H9 (cell line): ENCODE results near the gene PDE2A. TPM values are rescaled to one million over a fixed set of nuclear protein-coding genes. Genes with fewer than 3 reads are reported as not detected.

Source experiments
- DNase-seq: peaks from one replicate; pipeline ENCODE4 v3.0.0-alpha.2; 2017
- H2AFZ ChIP-seq: one replicate; pipeline ENCODE4 v1.6.1; 2013; ENCODE audit warnings: mild to moderate bottlenecking, low read length, control low read depth, moderate library complexity
- H2AK5ac ChIP-seq: 2 replicates; pipeline ENCODE4 v1.6.1; 2013; ENCODE audit warnings: low read length, control low read depth, mixed read lengths; ENCODE audit not compliant: insufficient read length
- H2BK120ac ChIP-seq: one replicate; pipeline ENCODE4 v1.6.1; 2013; ENCODE audit warnings: low read depth, mild to moderate bottlenecking, low read length, control low read depth, inconsistent platforms; ENCODE audit not compliant: poor library complexity, severe bottlenecking
- H2BK12ac ChIP-seq: 2 replicates; pipeline ENCODE4 v1.6.1; 2013; ENCODE audit warnings: low read length, control low read depth, mixed read lengths, low read depth; ENCODE audit not compliant: insufficient read length
- H2BK15ac ChIP-seq: 2 replicates; pipeline ENCODE4 v1.6.1; 2013; ENCODE audit warnings: low read depth, low read length, control low read depth
- H2BK20ac ChIP-seq: one replicate; pipeline ENCODE4 v1.6.1; 2013; ENCODE audit warnings: low read depth, mild to moderate bottlenecking, low read length, control low read depth, inconsistent platforms; ENCODE audit not compliant: poor library complexity, severe bottlenecking
- H2BK5ac ChIP-seq: 2 replicates; pipeline ENCODE4 v1.6.1; 2013; ENCODE audit warnings: low read length, control low read depth, mixed read lengths; ENCODE audit not compliant: insufficient read length
- H3K14ac ChIP-seq: 2 replicates; pipeline ENCODE4 v1.6.1; 2013; ENCODE audit warnings: low read length, control low read depth; ENCODE audit not compliant: insufficient read depth
- H3K18ac ChIP-seq: 2 replicates; pipeline ENCODE4 v1.6.1; 2013; ENCODE audit warnings: low read depth, mild to moderate bottlenecking, mixed read lengths, low read length, control low read depth; ENCODE audit not compliant: insufficient read length
- H3K23ac ChIP-seq: 2 replicates; pipeline ENCODE4 v1.6.1; 2013; ENCODE audit warnings: low read length, control low read depth, mixed read lengths, low read depth; ENCODE audit not compliant: insufficient read length
- H3K23me2 ChIP-seq: 2 replicates; pipeline ENCODE4 v1.6.1; 2013; ENCODE audit warnings: low read depth, mild to moderate bottlenecking, mixed read lengths, low read length, control low read depth; ENCODE audit not compliant: insufficient read length, poor library complexity, severe bottlenecking
- H3K27ac ChIP-seq: 2 replicates; pipeline ENCODE4 v1.5.1; 2013; ENCODE audit warnings: low read length, control low read depth, mixed read lengths, low read depth; ENCODE audit not compliant: insufficient read length
- H3K27me3 ChIP-seq: 2 replicates; pipeline ENCODE4 v1.6.1; 2013; ENCODE audit warnings: low read length, control low read depth, inconsistent platforms; ENCODE audit not compliant: insufficient read depth
- H3K4ac ChIP-seq: 2 replicates; pipeline ENCODE4 v1.6.1; 2013; ENCODE audit warnings: low read depth, mild to moderate bottlenecking, control low read depth, inconsistent platforms, low read length, moderate library complexity
- H3K4me1 ChIP-seq: 2 replicates; pipeline ENCODE4 v1.6.1; 2013; ENCODE audit warnings: low read length, control low read depth, inconsistent platforms; ENCODE audit not compliant: insufficient read depth
- H3K4me2 ChIP-seq: 2 replicates; pipeline ENCODE4 v1.6.1; 2013; ENCODE audit warnings: low read length, control low read depth, mixed read lengths; ENCODE audit not compliant: insufficient read length, insufficient read depth
- H3K56ac ChIP-seq: 2 replicates; pipeline ENCODE4 v1.6.1; 2013; ENCODE audit warnings: low read depth, mild to moderate bottlenecking, mixed read lengths, low read length, control low read depth; ENCODE audit not compliant: insufficient read length
- H3K79me1 ChIP-seq: 2 replicates; pipeline ENCODE4 v1.6.1; 2013; ENCODE audit warnings: low read depth, mild to moderate bottlenecking, moderate library complexity, low read length, control low read depth, inconsistent platforms; ENCODE audit not compliant: insufficient read depth, poor library complexity, severe bottlenecking
- H3K79me2 ChIP-seq: 2 replicates; pipeline ENCODE4 v1.6.1; 2013; ENCODE audit warnings: low read length, control low read depth, inconsistent platforms; ENCODE audit not compliant: insufficient read depth
- H3K9ac ChIP-seq: 2 replicates; pipeline ENCODE4 v1.6.1; 2013; ENCODE audit warnings: low read length, control low read depth, mixed read lengths; ENCODE audit not compliant: insufficient read length; ENCODE audit errors: extremely low read depth
- H3K9me3 ChIP-seq: one replicate; pipeline ENCODE4 v1.6.1; 2013; ENCODE audit warnings: low read depth, low read length, inconsistent platforms; ENCODE audit not compliant: control insufficient read depth
- H3T11ph ChIP-seq: one replicate; pipeline ENCODE4 v1.6.1; 2013; ENCODE audit warnings: mild to moderate bottlenecking, low read length, control low read depth, inconsistent platforms
- H4K20me1 ChIP-seq: one replicate; pipeline ENCODE4 v1.6.1; 2013; ENCODE audit not compliant: control insufficient read depth, insufficient read length, insufficient read depth
- H4K5ac ChIP-seq: 2 replicates; pipeline ENCODE4 v1.6.1; 2013; ENCODE audit warnings: low read depth, mild to moderate bottlenecking, mixed read lengths, low read length, control low read depth; ENCODE audit not compliant: insufficient read length
- H4K8ac ChIP-seq: replicated peaks from 2 replicates; pipeline ENCODE4 v1.6.1; 2013; ENCODE audit warnings: low read length, control low read depth, mixed read lengths, low read depth; ENCODE audit not compliant: insufficient read length
- H4K91ac ChIP-seq: 2 replicates; pipeline ENCODE4 v1.6.1; 2013; ENCODE audit warnings: low read depth, mild to moderate bottlenecking, moderate library complexity, mixed read lengths, low read length, control low read depth; ENCODE audit not compliant: insufficient read length
- H3K27ac Mint-ChIP-seq, 3 experiments: 2 replicates in 2 of 3; 3 replicates in 1 of 3; pipeline ENCODE4 v1.8.0; 2020 to 2021; ENCODE audit warnings: mixed read lengths in 3 of 3, mild to moderate bottlenecking in 1 of 3, moderate library complexity in 1 of 3
- H3K27me3 Mint-ChIP-seq: 2 replicates; pipeline ENCODE4 v1.8.0; 2021; ENCODE audit warnings: low read depth, mild to moderate bottlenecking, moderate library complexity, mixed read lengths
- H3K36me3 Mint-ChIP-seq, 3 experiments: 2 replicates in 2 of 3; 3 replicates in 1 of 3; pipeline ENCODE4 v1.8.0; 2020 to 2021; ENCODE audit warnings: low read depth in 3 of 3, mixed read lengths in 3 of 3; ENCODE audit not compliant: insufficient read depth in 1 of 3
- H3K4me1 Mint-ChIP-seq, 2 experiments: 2 replicates each; pipeline ENCODE4 v1.8.0; 2020; ENCODE audit warnings: mixed read lengths in 2 of 2
- H3K4me3 Mint-ChIP-seq, 2 experiments: 2 replicates in 1 of 2; 3 replicates in 1 of 2; pipeline ENCODE4 v1.8.0; 2020 to 2021; ENCODE audit warnings: mild to moderate bottlenecking in 2 of 2, mixed read lengths in 2 of 2, moderate library complexity in 1 of 2
- H3K9me3 Mint-ChIP-seq, 2 experiments: 2 replicates in 1 of 2; 3 replicates in 1 of 2; pipeline ENCODE4 v1.8.0; 2020; ENCODE audit warnings: mild to moderate bottlenecking in 2 of 2, mixed read lengths in 2 of 2, moderate library complexity in 1 of 2
- WGBS: extraction: QIAGEN DNeasy Blood & Tissue Kit; methylation state at CpG from one replicate; pipeline ENCODE4 v1.1.7; 2013; ENCODE audit warnings: missing lambda C conversion rate, low lambda C conversion rate, mixed read lengths; ENCODE audit not compliant: insufficient read length; ENCODE audit errors: extremely low coverage; 5-methylcytosine and 5-hydroxymethylcytosine counted together
- total RNA-seq: library from RNA; stranded (reverse); gene quantifications from 2 replicates; pipeline ENCODE4 v1.2.1, GENCODE V29; 2021
- TF ChIP-seq, protein P1 (sequence below): fragments of 200-600 bp; sonication (generic); conservative IDR thresholded peaks from 3 replicates; pipeline ENCODE4 v1.8.0; 2021; ENCODE audit warnings: antibody characterized with exemption, mild to moderate bottlenecking

PDE2A gene
- total RNA-seq, 1 experiment from 2014 or later = 3.4 TPM

DNA sequence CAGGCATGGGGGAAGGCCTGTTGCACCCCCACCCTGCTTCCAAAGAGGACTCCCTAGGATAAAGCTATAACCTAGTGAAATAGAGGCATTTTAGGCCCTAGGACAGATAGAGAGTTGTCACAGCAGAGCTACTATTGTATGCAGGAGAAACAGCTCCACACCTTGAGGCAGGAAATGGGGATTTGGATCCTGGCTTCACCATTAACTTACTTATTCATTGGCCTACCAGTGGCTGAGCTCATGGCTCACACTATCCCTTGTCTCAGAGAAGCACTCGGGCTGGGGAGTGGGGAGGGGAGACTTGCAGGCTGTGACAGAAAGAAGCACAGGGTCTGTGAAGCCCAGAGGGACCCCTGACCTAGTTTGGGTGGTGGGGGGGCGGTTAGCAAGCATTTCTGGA is 999 bp upstream of the PDE2A start:
- no peak overlapping the region for H2BK120ac ChIP-seq
- no peak overlapping the region for H3K4ac ChIP-seq
- no peak overlapping the region for H2AK5ac ChIP-seq
- no peak overlapping the region for H3T11ph ChIP-seq
- H2BK15ac ChIP-seq = no peak overlapping the region
- H3K79me2 ChIP-seq = no peaks in the 10 kb centered on the region
- TF ChIP-seq, protein P1, sequence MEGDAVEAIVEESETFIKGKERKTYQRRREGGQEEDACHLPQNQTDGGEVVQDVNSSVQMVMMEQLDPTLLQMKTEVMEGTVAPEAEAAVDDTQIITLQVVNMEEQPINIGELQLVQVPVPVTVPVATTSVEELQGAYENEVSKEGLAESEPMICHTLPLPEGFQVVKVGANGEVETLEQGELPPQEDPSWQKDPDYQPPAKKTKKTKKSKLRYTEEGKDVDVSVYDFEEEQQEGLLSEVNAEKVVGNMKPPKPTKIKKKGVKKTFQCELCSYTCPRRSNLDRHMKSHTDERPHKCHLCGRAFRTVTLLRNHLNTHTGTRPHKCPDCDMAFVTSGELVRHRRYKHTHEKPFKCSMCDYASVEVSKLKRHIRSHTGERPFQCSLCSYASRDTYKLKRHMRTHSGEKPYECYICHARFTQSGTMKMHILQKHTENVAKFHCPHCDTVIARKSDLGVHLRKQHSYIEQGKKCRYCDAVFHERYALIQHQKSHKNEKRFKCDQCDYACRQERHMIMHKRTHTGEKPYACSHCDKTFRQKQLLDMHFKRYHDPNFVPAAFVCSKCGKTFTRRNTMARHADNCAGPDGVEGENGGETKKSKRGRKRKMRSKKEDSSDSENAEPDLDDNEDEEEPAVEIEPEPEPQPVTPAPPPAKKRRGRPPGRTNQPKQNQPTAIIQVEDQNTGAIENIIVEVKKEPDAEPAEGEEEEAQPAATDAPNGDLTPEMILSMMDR = no peak
- no peaks in the 10 kb centered on the region for H3K79me1 ChIP-seq
- no peaks in the 10 kb centered on the region; a peak in 2 of 5 replicates for H3K9me3 Mint-ChIP-seq
- no peaks in the 10 kb centered on the region; the same call in 1 of the 2 replicates for H3K4me1 ChIP-seq
- no peak for DNase-seq
- H3K23ac ChIP-seq = no peak overlapping the region
- peaks cover 54 to 75% of the 10 kb centered on the region in 2 experiments for H3K4me1 Mint-ChIP-seq
- H3K56ac ChIP-seq = no peak overlapping the region
- H2AFZ ChIP-seq = no peak overlapping the region
- H3K36me3 Mint-ChIP-seq = no peaks in the 10 kb centered on the region
- H3K9ac ChIP-seq = no peak overlapping the region
- peaks cover 4% of the 10 kb centered on the region; the same call in 1 of the 2 replicates for H3K27me3 ChIP-seq
- no peak overlapping the region for H2BK20ac ChIP-seq
- no peak overlapping the region; a peak in 1 of 7 replicates for H3K27ac Mint-ChIP-seq
- H3K18ac ChIP-seq = no peak overlapping the region
- H3K4me3 Mint-ChIP-seq = peak overlapping the region in 1 of 2 experiments; percentile 36; a peak in 2 of 5 replicates
- WGBS = no CpG with 5 or more reads among the region's 2 CpGs
- no peak overlapping the region for H3K27ac ChIP-seq
- H4K20me1 ChIP-seq = no peaks in the 10 kb centered on the region
- peaks cover 8% of the 10 kb centered on the region for H3K23me2 ChIP-seq
- H4K91ac ChIP-seq = no peak overlapping the region
- H4K8ac ChIP-seq = no peak overlapping the region
- H3K27me3 Mint-ChIP-seq = peaks cover 96% of the 10 kb centered on the region
- H3K14ac ChIP-seq = no peak overlapping the region
- H2BK5ac ChIP-seq = no peak overlapping the region
- H3K9me3 ChIP-seq = no peaks in the 10 kb centered on the region
- H4K5ac ChIP-seq = no peak overlapping the region
- H3K4me2 ChIP-seq = no peak overlapping the region
- H2BK12ac ChIP-seq = no peak overlapping the region
